GM21737 (cell line): ENCODE measurements around the gene TRPV2.

Source experiments
- ATAC-seq: cut with Tn5 transposase; IDR thresholded peaks from one replicate; pipeline ENCODE4 v1.9.1; 2021; ENCODE audit warnings: mild to moderate bottlenecking, moderate library complexity; ENCODE audit not compliant: unreplicated experiment

TRPV2 gene

GRCh38 chr17:16473044-16474011, 58.0 kb downstream of the TRPV2 start:
- no peak for ATAC-seq

GRCh38 chr17:16474012-16474725, 58.8 kb downstream of the TRPV2 start:
- no peak for ATAC-seq

- ATAC-seq: no peak
Measured at GRCh38 chr17:16475179-16475704, 59.9 kb downstream of the TRPV2 start.

- ATAC-seq: no peak
Measured at GRCh38 chr17:16477255-16477654, 61.9 kb downstream of the TRPV2 start.

- ATAC-seq: no peak
Measured at GRCh38 chr17:16477666-16478065, 62.3 kb downstream of the TRPV2 start.

- no peak for ATAC-seq
Measured at GRCh38 chr17:16478649-16479048, 63.3 kb downstream of the TRPV2 start.

GRCh38 chr17:16479264-16479663, 63.9 kb downstream of the TRPV2 start:
- ATAC-seq: no peak

GRCh38 chr17:16480995-16481394, 65.6 kb downstream of the TRPV2 start:
- no peak for ATAC-seq

- ATAC-seq: no peak
Measured at GRCh38 chr17:16482253-16482652, 66.9 kb downstream of the TRPV2 start.

- ATAC-seq: no peak
Measured at GRCh38 chr17:16483021-16483645, 67.8 kb downstream of the TRPV2 start.

- ATAC-seq: no peak
Measured at GRCh38 chr17:16484445-16485175, 69.2 kb downstream of the TRPV2 start.
